Testis (tissue), 3 donors: Measurements from ENCODE around the gene FASN. TPM values are rescaled to one million over a fixed set of nuclear protein-coding genes. Genes with fewer than 3 reads are reported as not detected.
A peak's percentile ranks its signal among the peaks of the same experiment; 100 is the strongest.

Source experiments
- DNase-seq: peaks from one replicate; pipeline ENCODE4 v3.0.0-alpha.2; 2019
- H3K27ac ChIP-seq, 2 donors: fragments of 200-600 bp; sonication (generic); one replicate each; pipeline ENCODE4 v1.5.1; 2019
- H3K27me3 ChIP-seq: fragments of 200-600 bp; sonication (generic); one replicate; pipeline ENCODE4 v1.5.1; 2019
- H3K36me3 ChIP-seq: fragments of 200-600 bp; sonication (generic); one replicate; pipeline ENCODE4 v1.5.1; 2017; ENCODE audit warnings: low read depth; ENCODE audit errors: missing control alignments
- H3K4me1 ChIP-seq: fragments of 200-600 bp; sonication (generic); one replicate; pipeline ENCODE4 v1.5.1; 2019
- H3K4me3 ChIP-seq, 2 donors: fragments of 200-600 bp; sonication (generic); one replicate each; pipeline ENCODE4 v1.5.1; 2017 to 2019
- H3K9me3 ChIP-seq: fragments of 200-600 bp; sonication (generic); one replicate; pipeline ENCODE4 v1.5.1; 2017
- CTCF ChIP-seq, 3 experiments: fragments of 450-650 bp in 2 of 3; fragments of 200-600 bp in 1 of 3; sonication (generic) in 1 of 3; IDR thresholded peaks; one replicate each; pipeline ENCODE4 v1.5.1; 2016 to 2019; ENCODE audit warnings: antibody characterized with exemption in 3 of 3, mild to moderate bottlenecking in 2 of 3, moderate library complexity in 1 of 3
- POLR2A ChIP-seq: fragments of 450-650 bp; IDR thresholded peaks from one replicate; pipeline ENCODE4 v1.6.1; 2017; ENCODE audit warnings: antibody characterized with exemption, mild to moderate bottlenecking, moderate library complexity
- WGBS, 2 donors: methylation state at CpG; one replicate each; pipeline ENCODE4 v1.1.5; 2018; 5-methylcytosine and 5-hydroxymethylcytosine counted together
- intact Hi-C: fragments of 100-400 bp; cut with DNase I; formaldehyde crosslinking; loops from one replicate; pipeline ENCODE4 v1.15.1; 2023; ENCODE audit warnings: low total_unique reads
- polyA plus RNA-seq: library from polyadenylated mRNA; stranded (reverse); fragments of 350-450 nt; fragmentation: Illumina TruSeq; extraction: RNeasy Lipid Tissue Mini Kit (QIAGEN cat#74804); gene quantifications from one replicate; pipeline ENCODE4 v1.2.3, GENCODE V29; 2014; ENCODE audit warnings: low read depth, low replicate concordance; ENCODE audit not compliant: insufficient read depth
- total RNA-seq, 2 donors: library from RNA; depleted of rRNA; stranded (reverse); fragments of >200 nt; gene quantifications; one replicate each; pipeline ENCODE4 v1.2.3, GENCODE V29; 2016

FASN gene
- total and polyA plus RNA-seq, 3 donors from 2014 or later: 47.6 to 93.0 (median 76.2) TPM

DNA sequence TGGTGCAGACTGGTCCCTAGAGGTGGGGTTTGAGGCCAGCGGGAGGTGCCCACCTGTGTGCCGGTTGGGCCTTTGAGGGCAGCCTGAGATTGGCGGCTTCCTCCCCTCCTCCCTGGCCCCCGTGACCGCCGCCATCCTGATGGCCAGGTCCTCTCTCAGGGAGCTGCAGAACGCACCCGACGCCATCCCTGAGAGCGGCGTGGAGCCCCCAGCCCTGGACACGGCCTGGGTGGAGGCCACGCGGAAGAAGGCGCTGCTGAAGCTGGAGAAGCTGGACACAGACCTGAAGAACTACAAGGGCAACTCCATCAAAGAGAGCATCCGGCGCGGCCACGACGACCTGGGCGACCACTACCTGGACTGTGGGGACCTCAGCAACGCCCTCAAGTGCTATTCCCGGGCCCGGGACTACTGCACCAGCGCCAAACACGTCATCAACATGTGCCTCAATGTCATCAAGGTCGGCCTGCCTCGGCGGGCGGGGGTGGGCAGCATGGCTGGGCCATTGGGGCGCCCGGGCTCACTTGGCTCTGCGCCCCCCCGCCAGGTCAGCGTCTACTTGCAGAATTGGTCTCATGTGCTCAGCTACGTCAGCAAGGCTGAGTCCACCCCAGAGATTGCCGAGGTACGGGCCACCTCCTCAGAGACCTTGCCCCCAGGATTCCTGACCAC lies 43.5 kb downstream of the FASN start:
- intact Hi-C loops: no loop called here
- H3K4me1 ChIP-seq: peaks cover 11% of the 10 kb centered on the region
- H3K4me3 ChIP-seq: no peak overlapping the region
- H3K27me3 ChIP-seq: no peaks in the 10 kb centered on the region
- whole genome bisulfite sequencing, 2 donors: 92 to 99% methylated on average over 6 to 32 of the region's 38 CpGs
- no peaks in the 10 kb centered on the region for H3K36me3 ChIP-seq
- DNase-seq: no peak
- no peak overlapping the region for H3K27ac ChIP-seq
- H3K9me3 ChIP-seq: no peaks in the 10 kb centered on the region
- TF ChIP-seq CTCF (IDR thresholded peaks at IDR 0.05): no peak
- no peak for TF ChIP-seq POLR2A

DNA sequence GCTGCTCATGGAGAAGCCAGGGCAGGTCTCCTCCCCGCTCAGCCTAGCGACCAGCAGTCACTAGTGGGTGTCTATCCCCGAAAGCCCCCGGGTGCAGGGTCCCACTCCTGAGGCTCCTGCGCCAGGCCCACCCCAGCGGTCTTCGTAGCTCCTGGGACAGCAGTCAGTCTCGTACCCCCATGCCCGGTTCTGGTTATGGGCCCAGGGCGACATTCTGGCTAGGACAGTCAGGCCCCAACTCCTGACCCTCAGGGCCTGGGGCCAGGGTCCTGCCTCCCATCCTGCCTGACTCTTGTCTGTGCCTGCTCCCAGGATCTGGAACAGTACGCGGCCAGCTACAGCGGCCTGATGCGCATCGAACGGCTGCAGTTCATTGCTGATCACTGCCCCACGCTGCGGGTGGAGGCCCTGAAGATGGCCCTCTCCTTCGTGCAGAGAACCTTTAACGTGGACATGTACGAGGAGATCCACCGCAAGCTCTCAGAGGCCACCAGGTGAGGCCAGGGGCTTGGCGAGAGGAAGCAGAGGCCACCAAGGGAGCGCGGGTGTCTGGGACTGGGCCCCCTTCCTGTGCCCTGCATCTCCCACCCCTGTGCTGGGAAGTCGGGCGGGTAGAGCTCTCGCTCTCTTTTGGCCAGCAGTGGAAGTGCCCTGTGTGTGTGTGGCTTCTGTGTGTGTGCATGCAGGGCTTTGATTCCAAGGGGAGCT lies 44.3 kb downstream of the FASN start:
- no peaks in the 10 kb centered on the region for H3K36me3 ChIP-seq
- no peak overlapping the region for H3K4me3 ChIP-seq
- no peaks in the 10 kb centered on the region for H3K9me3 ChIP-seq
- intact Hi-C loops: no loop called here
- no peak overlapping the region for H3K27ac ChIP-seq
- peaks cover 11% of the 10 kb centered on the region for H3K4me1 ChIP-seq
- no peaks in the 10 kb centered on the region for H3K27me3 ChIP-seq
- 89 to 93% methylated on average over 17 to 25 of the region's 28 CpGs for WGBS, 2 donors
- no peak for DNase-seq
- TF ChIP-seq CTCF (IDR thresholded peaks at IDR 0.05): no peak
- no peak for TF ChIP-seq POLR2A

GRCh38 chr17:82053130-82053529 lies 44.9 kb downstream of the FASN start:
- intact Hi-C loops: no loop called here
- WGBS, 2 donors: 84 to 88% methylated on average over 6 to 19 of the region's 19 CpGs
- Histone ChIP-seq H3K27ac (no peak overlapping the region), H3K27me3 (no peaks in the 10 kb centered on the region), H3K9me3 (no peaks in the 10 kb centered on the region), H3K36me3 (no peaks in the 10 kb centered on the region), H3K4me3 (no peak overlapping the region), H3K4me1 (peaks cover 11% of the 10 kb centered on the region)
- no peak for TF ChIP-seq CTCF (IDR thresholded peaks at IDR 0.05)
- no peak for TF ChIP-seq POLR2A
- DNase-seq: no peak

DNA sequence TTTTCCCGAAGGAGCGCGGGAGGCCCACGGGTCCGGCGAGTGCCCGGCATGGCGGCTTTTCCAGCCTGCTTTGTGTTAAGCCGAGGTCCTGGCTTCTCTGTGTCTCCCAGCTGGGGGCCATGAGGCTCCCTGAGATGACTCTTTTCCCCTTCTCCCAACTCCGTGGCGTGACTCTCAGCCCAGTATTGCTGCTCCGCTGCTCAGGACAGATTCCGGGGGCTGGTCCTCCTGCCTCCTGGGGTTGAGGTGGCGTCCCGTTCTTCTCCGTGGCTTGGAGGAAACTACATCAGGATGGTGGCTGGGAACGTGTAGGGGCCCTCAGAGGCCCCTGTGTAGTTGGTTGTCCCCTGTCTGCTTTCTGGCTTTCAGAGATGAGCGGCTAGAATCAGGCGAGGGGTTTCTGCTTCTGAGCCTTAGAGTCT lies 45.4 kb downstream of the FASN start:
- H3K36me3 ChIP-seq: no peaks in the 10 kb centered on the region
- no peaks in the 10 kb centered on the region for H3K27me3 ChIP-seq
- no peak overlapping the region for H3K27ac ChIP-seq
- TF ChIP-seq POLR2A: no peak
- intact Hi-C loops: no loop called here
- WGBS, 2 donors: 10 to 29% methylated on average over 9 to 19 of the region's 19 CpGs
- peak overlapping the region; percentile 62 to 78 for H3K4me3 ChIP-seq
- no peaks in the 10 kb centered on the region for H3K9me3 ChIP-seq
- no peak for DNase-seq
- peaks cover 11% of the 10 kb centered on the region for H3K4me1 ChIP-seq

- intact Hi-C loops: no loop called here
- no peaks in the 10 kb centered on the region for H3K9me3 ChIP-seq
- peak within 1 kb of the TSS; percentile 42 to 78 for H3K27ac ChIP-seq
- H3K4me1 ChIP-seq: peaks cover 11% of the 10 kb centered on the region
- no peaks in the 10 kb centered on the region for H3K27me3 ChIP-seq
- TF ChIP-seq POLR2A: no peak
- TF ChIP-seq CTCF (IDR thresholded peaks at IDR 0.05): no peak
- WGBS, 2 donors: 0 to 1% methylated on average over 2 to 59 of the region's 94 CpGs
- no peaks in the 10 kb centered on the region for H3K36me3 ChIP-seq
- peak; percentile 88 for DNase-seq
- peak within 1 kb of the TSS; percentile 72 to 78 for H3K4me3 ChIP-seq
Observed at GRCh38 chr17:82051776-82052637, 46.0 kb downstream of the FASN start, which contains the start of the genes GPS1 and RFNG. Gene GPS1 (plus strand): TSS chr17:82051898. CDS start chr17:82051932, 34 bp downstream. Gene RFNG (minus strand): TSS chr17:82051811. CDS start chr17:82051766, 45 bp downstream.
